GM12878 (cell line): ENCODE results near the gene ECEL1. TPM values are rescaled to one million over a fixed set of nuclear protein-coding genes. Genes with fewer than 3 reads are reported as not detected.

Source experiments
- ATAC-seq: fragments of 200-7000 bp; cut with Tn5 transposase; 3 replicates; pipeline ENCODE4 v1.9.1; 2020; ENCODE audit warnings: mild to moderate bottlenecking, moderate library complexity
- BruUV-seq: library from RNA; stranded (reverse); fragments of 400-500 nt; replicated peaks from 2 replicates; lab custom pipeline; 2021; lab: Mats Ljungman, UMichigan
- CTCF ChIA-PET: fragments of 300-600 bp; sonication (Branson Sonifier 250); formaldehyde crosslinking; extraction: SDS; loops from one replicate; lab custom pipeline; 2021; ENCODE audit warnings: inconsistent platforms; lab: Yijun Ruan, JAX
- POLR2A ChIA-PET: fragments of 350-600 bp; formaldehyde crosslinking; extraction: SDS; loops from one replicate; lab custom pipeline; 2021; ENCODE audit warnings: inconsistent platforms; lab: Charles Lee
- RAD21 ChIA-PET: fragments of 300-600 bp; sonication (Branson Sonifier 250); formaldehyde crosslinking; loops from one replicate; lab custom pipeline; 2023; ENCODE audit warnings: antibody characterized with exemption; ENCODE audit not compliant: unreplicated experiment; lab: Charles Lee
- SMC1A ChIA-PET: fragments of 300-600 bp; sonication (Branson Sonifier 250); formaldehyde crosslinking; loops from one replicate; lab custom pipeline; 2023; ENCODE audit not compliant: unreplicated experiment, uncharacterized antibody; lab: Charles Lee
- DNase-seq: peaks from one replicate; pipeline ENCODE4 v3.0.0-alpha.2; 2011; ENCODE audit warnings: low read depth, low spot score
- FAIRE-seq: peaks from 3 replicates; lab custom pipeline; 2011; peaks lifted over from hg19 to GRCh38; lab: Jason Lieb, UNC
- H2AFZ ChIP-seq: 2 replicates; pipeline ENCODE4 v1.6.0; 2011; ENCODE audit warnings: low read depth, low read length, control low read depth; ENCODE audit not compliant: control insufficient read depth
- H3K27ac ChIP-seq: 2 replicates; pipeline ENCODE4 v1.5.1; 2011; ENCODE audit warnings: control low read depth; ENCODE audit not compliant: control insufficient read depth, insufficient read depth
- H3K27me3 ChIP-seq, 2 experiments: replicated peaks in 1 of 2; 2 replicates each; pipeline versions ENCODE4 v1.6.0 to v1.6.1; 2011; ENCODE audit warnings: low read length in 1 of 2; ENCODE audit not compliant: control insufficient read depth in 2 of 2, insufficient read depth in 2 of 2
- H3K36me3 ChIP-seq, 2 experiments: 2 replicates each; pipeline ENCODE4 v1.5.1; 2011; ENCODE audit warnings: low read length in 1 of 2; ENCODE audit not compliant: control insufficient read depth in 2 of 2, insufficient read depth in 2 of 2
- H3K4me1 ChIP-seq: 2 replicates; pipeline ENCODE4 v1.6.1; 2011; ENCODE audit warnings: mild to moderate bottlenecking, low read length, moderate library complexity, mixed read lengths; ENCODE audit not compliant: control insufficient read depth, insufficient read depth
- H3K4me2 ChIP-seq: 2 replicates; pipeline ENCODE4 v1.6.0; 2011; ENCODE audit warnings: control low read depth; ENCODE audit not compliant: control insufficient read depth, insufficient read depth
- H3K4me3 ChIP-seq: fragments of 200-600 bp; sonication (generic); 2 replicates; pipeline ENCODE4 v1.5.1; 2016
- H3K79me2 ChIP-seq: 2 replicates; pipeline ENCODE4 v1.6.0; 2011; ENCODE audit warnings: low read length; ENCODE audit not compliant: control insufficient read depth, insufficient read depth
- H3K9ac ChIP-seq: 2 replicates; pipeline ENCODE4 v1.8.0; 2011; ENCODE audit warnings: low read length, control low read depth, mixed read lengths; ENCODE audit not compliant: control insufficient read depth, insufficient read depth
- H3K9me3 ChIP-seq: replicated peaks from 3 replicates; pipeline ENCODE4 v1.5.1; 2011; ENCODE audit warnings: mild to moderate bottlenecking, low read length; ENCODE audit not compliant: control insufficient read depth, insufficient read depth
- H4K20me1 ChIP-seq: 2 replicates; pipeline ENCODE4 v1.6.0; 2011; ENCODE audit not compliant: control insufficient read depth, insufficient read depth
- ASH2L ChIP-seq: fragments of 300-600, 200-600 bp; sonication (generic); IDR thresholded peaks from 2 replicates; pipeline ENCODE4 v1.6.1; 2017; ENCODE audit warnings: low read depth, mild to moderate bottlenecking, borderline replicate concordance
- FOS ChIP-seq: IDR thresholded peaks from 3 replicates; pipeline ENCODE4 v1.6.1; 2011; ENCODE audit warnings: borderline replicate concordance; ENCODE audit not compliant: insufficient read length; ENCODE audit errors: extremely low read depth
- HCFC1 ChIP-seq: fragments of 150-350 bp; IDR thresholded peaks from 2 replicates; pipeline ENCODE4 v1.6.1; 2014; ENCODE audit warnings: low read length
- MAX ChIP-seq: IDR thresholded peaks from 2 replicates; pipeline ENCODE4 v1.6.1; 2012; ENCODE audit warnings: low read depth, low read length, improper control_type of control experiment
- NFXL1 ChIP-seq: fragments of 450-650 bp; IDR thresholded peaks from 2 replicates; pipeline ENCODE4 v1.6.1; 2017; ENCODE audit warnings: antibody characterized with exemption, mild to moderate bottlenecking, borderline replicate concordance
- POLR2AphosphoS5 ChIP-seq: IDR thresholded peaks from 2 replicates; pipeline ENCODE4 v1.6.1; 2011; ENCODE audit warnings: mild to moderate bottlenecking, low read length, inconsistent platforms
- RUNX3 ChIP-seq: IDR thresholded peaks from 2 replicates; pipeline ENCODE4 v1.6.1; 2012; ENCODE audit warnings: low read length, inconsistent platforms
- SMC3 ChIP-seq: IDR thresholded peaks from 2 replicates; pipeline ENCODE4 v1.6.1; 2011; ENCODE audit warnings: low read length, improper control_type of control experiment, borderline replicate concordance
- YY1 ChIP-seq: IDR thresholded peaks from 2 replicates; pipeline ENCODE4 v1.6.1; 2011; ENCODE audit warnings: low read depth, mild to moderate bottlenecking, low read length
- ZBED1 ChIP-seq: IDR thresholded peaks from 2 replicates; pipeline ENCODE4 v1.6.1; 2016; ENCODE audit warnings: borderline replicate concordance
- WGBS: methylation state at CpG from one replicate; pipeline ENCODE4 v1.1.6; 2016; ENCODE audit warnings: low lambda C conversion rate; ENCODE audit not compliant: insufficient replicate concordance, insufficient coverage; ENCODE audit errors: missing lambda C conversion rate; 5-methylcytosine and 5-hydroxymethylcytosine counted together
- in situ Hi-C: fragments of 300-500 bp; cut with MboI; formaldehyde crosslinking; loops from 9 replicates; pipeline ENCODE4 v1.14.3; 2018; ENCODE audit warnings: mixed read lengths
- intact Hi-C: fragments of 100-400 bp; cut with micrococcal nuclease; formaldehyde crosslinking; loops from one replicate; pipeline ENCODE4 v1.14.2; 2022; ENCODE audit not compliant: unreplicated experiment
- polyA plus RNA-seq, 11 experiments: library from polyadenylated mRNA; depleted of rRNA in 4 of 11; unstranded in 6 of 11; stranded (reverse) in 5 of 11; fragments of >200 nt; fragmentation: Nextera tagmentation in 4 of 11; fragmentation: Illumina TruSeq in 1 of 11; extraction: Ambion mirVana in 4 of 11; extraction: Trizol in 1 of 11; gene quantifications; 1 replicate in 1 of 11; 2 replicates in 10 of 11; pipeline versions ENCODE4 v1.2.1 to v1.2.3, GENCODE V29; 2011 to 2016; ENCODE audit warnings: inconsistent platforms in 2 of 11, missing spikeins in 2 of 11, low read depth in 1 of 11
- total RNA-seq, 4 experiments: library from RNA; depleted of rRNA in 3 of 4; stranded (reverse); fragments of >200 nt in 3 of 4; fragmentation: Illumina TruSeq in 1 of 4; extraction: Trizol in 1 of 4; gene quantifications; 2 replicates each; pipeline versions ENCODE4 v1.2.1 to v1.2.3, GENCODE V29; 2013 to 2021
- TF ChIP-seq, protein P1 (sequence below): IDR thresholded peaks from 2 replicates; pipeline ENCODE4 v1.6.1; 2011; ENCODE audit warnings: borderline replicate concordance, low read depth, mild to moderate bottlenecking, moderate library complexity, low read length; ENCODE audit not compliant: insufficient read depth, poor library complexity, severe bottlenecking
- TF ChIP-seq, protein P2 (sequence below): fragments of 450-650 bp; IDR thresholded peaks from 2 replicates; pipeline ENCODE4 v1.6.1; 2014; ENCODE audit warnings: mild to moderate bottlenecking
- TF ChIP-seq, protein P3 (sequence below): fragments of 450-650 bp; IDR thresholded peaks from 2 replicates; pipeline ENCODE4 v1.6.1; 2016; ENCODE audit warnings: mild to moderate bottlenecking
- TF ChIP-seq, protein P4 (sequence below): fragments of 450-650 bp; IDR thresholded peaks from 2 replicates; pipeline ENCODE4 v1.6.1; 2018; ENCODE audit warnings: mild to moderate bottlenecking, low read depth, moderate library complexity; ENCODE audit not compliant: partially characterized antibody

ECEL1 gene
- total and polyA plus RNA-seq, 10 of the 15 experiments (the other 5 are each of a cell fraction or from before 2014, with no cell fraction given), result not detected

DNA sequence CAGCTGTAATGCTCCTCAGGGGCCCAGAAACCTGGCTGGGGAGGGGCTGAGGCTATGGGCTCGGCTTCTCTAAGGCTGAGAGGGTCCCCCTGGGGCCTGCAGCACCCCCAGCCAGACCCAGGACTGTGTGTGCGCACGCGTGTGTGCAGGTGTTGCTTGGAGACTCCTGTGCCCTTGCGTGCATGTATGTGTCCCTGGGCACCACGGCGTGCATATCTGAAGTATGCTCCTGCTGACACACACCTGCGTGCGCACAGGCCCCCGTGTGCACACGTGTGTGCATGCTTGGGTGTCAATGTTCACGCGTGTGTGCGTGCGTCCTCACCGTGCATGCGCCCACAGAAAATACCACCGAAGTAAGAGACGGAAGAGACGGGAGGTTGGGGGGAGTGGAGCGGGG, 14.9 kb upstream of the ECEL1 start (continued):
- TF ChIP-seq SMC3 (no peak), POLR2AphosphoS5 (no peak), YY1 (no peak), NFXL1 (no peak), ZBED1 (no peak), FOS (no peak), MAX (no peak)
- TF ChIP-seq, protein P1, sequence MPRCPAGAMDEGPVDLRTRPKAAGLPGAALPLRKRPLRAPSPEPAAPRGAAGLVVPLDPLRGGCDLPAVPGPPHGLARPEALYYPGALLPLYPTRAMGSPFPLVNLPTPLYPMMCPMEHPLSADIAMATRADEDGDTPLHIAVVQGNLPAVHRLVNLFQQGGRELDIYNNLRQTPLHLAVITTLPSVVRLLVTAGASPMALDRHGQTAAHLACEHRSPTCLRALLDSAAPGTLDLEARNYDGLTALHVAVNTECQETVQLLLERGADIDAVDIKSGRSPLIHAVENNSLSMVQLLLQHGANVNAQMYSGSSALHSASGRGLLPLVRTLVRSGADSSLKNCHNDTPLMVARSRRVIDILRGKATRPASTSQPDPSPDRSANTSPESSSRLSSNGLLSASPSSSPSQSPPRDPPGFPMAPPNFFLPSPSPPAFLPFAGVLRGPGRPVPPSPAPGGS, result no peak
- TF ChIP-seq, protein P2, sequence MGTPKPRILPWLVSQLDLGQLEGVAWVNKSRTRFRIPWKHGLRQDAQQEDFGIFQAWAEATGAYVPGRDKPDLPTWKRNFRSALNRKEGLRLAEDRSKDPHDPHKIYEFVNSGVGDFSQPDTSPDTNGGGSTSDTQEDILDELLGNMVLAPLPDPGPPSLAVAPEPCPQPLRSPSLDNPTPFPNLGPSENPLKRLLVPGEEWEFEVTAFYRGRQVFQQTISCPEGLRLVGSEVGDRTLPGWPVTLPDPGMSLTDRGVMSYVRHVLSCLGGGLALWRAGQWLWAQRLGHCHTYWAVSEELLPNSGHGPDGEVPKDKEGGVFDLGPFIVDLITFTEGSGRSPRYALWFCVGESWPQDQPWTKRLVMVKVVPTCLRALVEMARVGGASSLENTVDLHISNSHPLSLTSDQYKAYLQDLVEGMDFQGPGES, result no peak
- TF ChIP-seq, all 136 proteins: peak for 0

DNA sequence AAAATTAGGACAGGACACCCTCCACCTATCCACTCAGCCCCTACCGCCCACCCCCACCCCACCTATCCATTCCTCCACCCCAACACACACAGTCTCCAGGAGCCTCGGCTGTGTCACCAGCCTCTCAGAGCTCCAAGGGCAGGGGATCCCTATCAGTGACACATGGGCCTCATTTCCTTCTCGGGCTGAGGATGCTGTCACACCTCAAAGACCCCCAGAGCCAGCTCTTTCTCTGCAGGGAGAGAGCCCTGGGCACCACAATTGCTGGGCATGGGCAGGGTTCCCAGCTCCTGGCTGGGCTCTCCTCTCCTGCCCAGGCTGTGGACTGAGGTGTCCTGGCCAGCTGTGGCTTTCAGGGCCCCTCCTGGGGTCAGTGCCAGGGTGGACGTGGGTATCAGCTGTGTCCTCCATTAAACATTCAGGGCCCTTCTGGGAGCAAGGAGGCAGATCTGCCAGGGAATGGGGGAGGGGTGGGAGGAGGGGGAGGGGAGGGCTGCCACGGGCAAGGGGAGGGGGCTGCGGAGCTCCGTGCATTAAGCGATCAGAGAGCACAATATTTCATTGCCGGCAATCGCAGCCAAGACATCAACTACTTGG, 14.3 kb upstream of the ECEL1 start:
- 0% methylated on average over 9 of the region's 10 CpGs for whole genome bisulfite sequencing
- FAIRE-seq (no peak), DNase-seq (no peak), ATAC-seq (no peak)
- H3K27me3 ChIP-seq, result peaks cover 5 to 12% of the 10 kb centered on the region in 2 experiments
- H4K20me1 ChIP-seq, result no peaks in the 10 kb centered on the region
- no peaks in the 10 kb centered on the region for H3K9me3 ChIP-seq
- POLR2A ChIA-PET, result no interaction called here
- no peak overlapping the region for H3K9ac ChIP-seq
- no peak overlapping the region for H3K27ac ChIP-seq
- SMC1A ChIA-PET, result no interaction called here
- H2AFZ ChIP-seq, result no peak overlapping the region
- H3K79me2 ChIP-seq, result no peaks in the 10 kb centered on the region
- intact Hi-C loops (no loop called here), in situ Hi-C loops (no loop called here)
- no peaks in the 10 kb centered on the region for H3K36me3 ChIP-seq
- RAD21 ChIA-PET, result no interaction called here
- no peak overlapping the region for H3K4me3 ChIP-seq
- TF ChIP-seq ASH2L (no peak), HCFC1 (no peak), RUNX3 (no peak), FOS (no peak), YY1 (no peak)
- TF ChIP-seq, protein P3, sequence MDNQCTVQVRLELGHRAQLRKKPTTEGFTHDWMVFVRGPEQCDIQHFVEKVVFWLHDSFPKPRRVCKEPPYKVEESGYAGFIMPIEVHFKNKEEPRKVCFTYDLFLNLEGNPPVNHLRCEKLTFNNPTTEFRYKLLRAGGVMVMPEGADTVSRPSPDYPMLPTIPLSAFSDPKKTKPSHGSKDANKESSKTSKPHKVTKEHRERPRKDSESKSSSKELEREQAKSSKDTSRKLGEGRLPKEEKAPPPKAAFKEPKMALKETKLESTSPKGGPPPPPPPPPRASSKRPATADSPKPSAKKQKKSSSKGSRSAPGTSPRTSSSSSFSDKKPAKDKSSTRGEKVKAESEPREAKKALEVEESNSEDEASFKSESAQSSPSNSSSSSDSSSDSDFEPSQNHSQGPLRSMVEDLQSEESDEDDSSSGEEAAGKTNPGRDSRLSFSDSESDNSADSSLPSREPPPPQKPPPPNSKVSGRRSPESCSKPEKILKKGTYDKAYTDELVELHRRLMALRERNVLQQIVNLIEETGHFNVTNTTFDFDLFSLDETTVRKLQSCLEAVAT, result no peak
- TF ChIP-seq, protein P4, sequence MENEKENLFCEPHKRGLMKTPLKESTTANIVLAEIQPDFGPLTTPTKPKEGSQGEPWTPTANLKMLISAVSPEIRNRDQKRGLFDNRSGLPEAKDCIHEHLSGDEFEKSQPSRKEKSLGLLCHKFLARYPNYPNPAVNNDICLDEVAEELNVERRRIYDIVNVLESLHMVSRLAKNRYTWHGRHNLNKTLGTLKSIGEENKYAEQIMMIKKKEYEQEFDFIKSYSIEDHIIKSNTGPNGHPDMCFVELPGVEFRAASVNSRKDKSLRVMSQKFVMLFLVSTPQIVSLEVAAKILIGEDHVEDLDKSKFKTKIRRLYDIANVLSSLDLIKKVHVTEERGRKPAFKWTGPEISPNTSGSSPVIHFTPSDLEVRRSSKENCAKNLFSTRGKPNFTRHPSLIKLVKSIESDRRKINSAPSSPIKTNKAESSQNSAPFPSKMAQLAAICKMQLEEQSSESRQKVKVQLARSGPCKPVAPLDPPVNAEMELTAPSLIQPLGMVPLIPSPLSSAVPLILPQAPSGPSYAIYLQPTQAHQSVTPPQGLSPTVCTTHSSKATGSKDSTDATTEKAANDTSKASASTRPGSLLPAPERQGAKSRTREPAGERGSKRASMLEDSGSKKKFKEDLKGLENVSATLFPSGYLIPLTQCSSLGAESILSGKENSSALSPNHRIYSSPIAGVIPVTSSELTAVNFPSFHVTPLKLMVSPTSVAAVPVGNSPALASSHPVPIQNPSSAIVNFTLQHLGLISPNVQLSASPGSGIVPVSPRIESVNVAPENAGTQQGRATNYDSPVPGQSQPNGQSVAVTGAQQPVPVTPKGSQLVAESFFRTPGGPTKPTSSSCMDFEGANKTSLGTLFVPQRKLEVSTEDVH, result no peak
- CTCF ChIA-PET, result no interaction called here
- no TSS peak for BruUV-seq
- no peak overlapping the region for H3K4me2 ChIP-seq
- no peaks in the 10 kb centered on the region for H3K4me1 ChIP-seq
